ENCODE data around the gene ASIC2. TPM values are rescaled to one million over a fixed set of nuclear protein-coding genes. Genes with fewer than 3 reads are reported as not detected.

ASIC2 gene
- total and polyA plus RNA-seq, 9 of the 15 experiments (the other 6 are each of a cell fraction or from before 2014, with no cell fraction given) = not detected

DNA sequence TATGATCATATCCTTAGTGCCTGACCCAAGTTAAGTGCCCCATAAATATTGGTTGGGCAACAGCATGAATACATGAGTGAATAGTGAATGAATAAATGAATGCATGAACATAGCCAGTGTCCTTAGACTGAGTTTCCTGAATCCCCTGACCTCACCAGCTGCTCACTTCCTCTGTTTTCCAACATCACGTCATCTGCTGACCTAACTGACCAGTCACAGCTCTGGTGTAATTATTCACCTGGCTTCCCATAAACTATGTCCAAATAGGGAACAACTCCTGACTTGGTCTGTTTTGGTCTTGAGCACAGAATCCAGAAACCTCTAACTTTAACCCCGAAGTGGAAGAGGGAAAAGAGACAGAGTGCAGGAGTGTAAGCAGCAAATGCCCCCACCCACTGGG lies 83.4 kb downstream of the ASIC2 start:
- Histone ChIP-seq H3K36me3 (ENCODE audit: control insufficient read depth, insufficient read depth, low read length) (no peaks in the 10 kb centered on the region), H3K9me3 (replicated peaks; ENCODE audit: control insufficient read depth, insufficient read depth, low read depth, low read length) (no peaks in the 10 kb centered on the region), H3K4me3 (no peak overlapping the region), H3K27me3 (ENCODE audit: control insufficient read depth in 2 of 2, insufficient read depth in 2 of 2, low read length in 2 of 2) (peaks cover 2 to 17% of the 10 kb centered on the region in 2 experiments; a peak in 2 of 5 replicates), H3K4me2 (ENCODE audit: insufficient read depth, low read length) (no peak overlapping the region), H2AFZ (ENCODE audit: low read depth, low read length) (no peak overlapping the region), H3K9ac (ENCODE audit: insufficient read depth in 1 of 2, low read depth in 2 of 2, low read length in 2 of 2) (no peak overlapping the region), H3K79me2 (ENCODE audit: control insufficient read depth, insufficient read depth, low read length) (no peaks in the 10 kb centered on the region), H3K4me1 (replicated peaks in 1 of 2; ENCODE audit: control insufficient read depth in 2 of 2, insufficient read depth in 2 of 2, low read length in 2 of 2) (no peaks in the 10 kb centered on the region), H3K9me1 (ENCODE audit: control insufficient read depth, insufficient read depth, low read length) (no peaks in the 10 kb centered on the region), H4K20me1 (replicated peaks; ENCODE audit: control insufficient read depth, insufficient read depth, low read length) (0 out of 2 replicates have a peak, but pooled peaks cover 6% of the 10 kb centered on the region), H3K27ac (ENCODE audit: extremely low read depth, low read depth, low read length) (no peak overlapping the region)
- DNase-seq (ENCODE audit: extremely low read depth in 1 of 4, low spot score in 3 of 4) (no peak), ATAC-seq (no peak), FAIRE-seq (no peak)
- no TSS peak for BruUV-seq (replicated peaks)
- CTCF ChIA-PET (ENCODE audit: low intra/inter-chr PET ratio) = no interaction called here
- 0% methylated on average over 2 of the region's 2 CpGs for WGBS (ENCODE audit: insufficient coverage, low coverage, missing lambda C conversion rate)
- intact Hi-C loops (cut with micrococcal nuclease) (no loop called here), in situ Hi-C loops (cut with MboI) (no loop called here)
- POLR2A ChIA-PET = no interaction called here
- TF ChIP-seq RBM22 (IDR thresholded peaks at IDR 0.05; ENCODE audit: low read depth, low read length, poor library complexity, severe bottlenecking) (no peak), STAT5A (IDR thresholded peaks at IDR 0.05; ENCODE audit: borderline replicate concordance, low read length) (no peak), MED1 (CRISPR knock-in tag; IDR thresholded peaks at IDR 0.05; ENCODE audit: borderline replicate concordance) (no peak), ZFX (CRISPR knock-in tag; IDR thresholded peaks at IDR 0.05) (no peak), PYGO2 (tag; IDR thresholded peaks at IDR 0.05) (no peak), ZKSCAN8 (CRISPR knock-in tag; IDR thresholded peaks at IDR 0.05) (no peak), KLF10 (CRISPR knock-in tag; IDR thresholded peaks at IDR 0.05) (no peak)
- TF ChIP-seq, protein P1, sequence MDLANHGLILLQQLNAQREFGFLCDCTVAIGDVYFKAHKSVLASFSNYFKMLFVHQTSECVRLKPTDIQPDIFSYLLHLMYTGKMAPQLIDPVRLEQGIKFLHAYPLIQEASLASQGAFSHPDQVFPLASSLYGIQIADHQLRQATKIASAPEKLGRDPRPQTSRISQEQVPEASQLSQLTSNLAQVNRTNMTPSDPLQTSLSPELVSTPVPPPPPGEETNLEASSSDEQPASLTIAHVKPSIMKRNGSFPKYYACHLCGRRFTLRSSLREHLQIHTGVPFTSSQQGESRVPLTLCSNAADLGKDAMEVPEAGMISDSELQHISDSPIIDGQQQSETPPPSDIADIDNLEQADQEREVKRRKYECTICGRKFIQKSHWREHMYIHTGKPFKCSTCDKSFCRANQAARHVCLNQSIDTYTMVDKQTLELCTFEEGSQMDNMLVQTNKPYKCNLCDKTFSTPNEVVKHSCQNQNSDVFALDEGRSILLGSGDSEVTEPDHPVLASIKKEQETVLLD (IDR thresholded peaks at IDR 0.05) = no peak
- TF ChIP-seq, protein P2, sequence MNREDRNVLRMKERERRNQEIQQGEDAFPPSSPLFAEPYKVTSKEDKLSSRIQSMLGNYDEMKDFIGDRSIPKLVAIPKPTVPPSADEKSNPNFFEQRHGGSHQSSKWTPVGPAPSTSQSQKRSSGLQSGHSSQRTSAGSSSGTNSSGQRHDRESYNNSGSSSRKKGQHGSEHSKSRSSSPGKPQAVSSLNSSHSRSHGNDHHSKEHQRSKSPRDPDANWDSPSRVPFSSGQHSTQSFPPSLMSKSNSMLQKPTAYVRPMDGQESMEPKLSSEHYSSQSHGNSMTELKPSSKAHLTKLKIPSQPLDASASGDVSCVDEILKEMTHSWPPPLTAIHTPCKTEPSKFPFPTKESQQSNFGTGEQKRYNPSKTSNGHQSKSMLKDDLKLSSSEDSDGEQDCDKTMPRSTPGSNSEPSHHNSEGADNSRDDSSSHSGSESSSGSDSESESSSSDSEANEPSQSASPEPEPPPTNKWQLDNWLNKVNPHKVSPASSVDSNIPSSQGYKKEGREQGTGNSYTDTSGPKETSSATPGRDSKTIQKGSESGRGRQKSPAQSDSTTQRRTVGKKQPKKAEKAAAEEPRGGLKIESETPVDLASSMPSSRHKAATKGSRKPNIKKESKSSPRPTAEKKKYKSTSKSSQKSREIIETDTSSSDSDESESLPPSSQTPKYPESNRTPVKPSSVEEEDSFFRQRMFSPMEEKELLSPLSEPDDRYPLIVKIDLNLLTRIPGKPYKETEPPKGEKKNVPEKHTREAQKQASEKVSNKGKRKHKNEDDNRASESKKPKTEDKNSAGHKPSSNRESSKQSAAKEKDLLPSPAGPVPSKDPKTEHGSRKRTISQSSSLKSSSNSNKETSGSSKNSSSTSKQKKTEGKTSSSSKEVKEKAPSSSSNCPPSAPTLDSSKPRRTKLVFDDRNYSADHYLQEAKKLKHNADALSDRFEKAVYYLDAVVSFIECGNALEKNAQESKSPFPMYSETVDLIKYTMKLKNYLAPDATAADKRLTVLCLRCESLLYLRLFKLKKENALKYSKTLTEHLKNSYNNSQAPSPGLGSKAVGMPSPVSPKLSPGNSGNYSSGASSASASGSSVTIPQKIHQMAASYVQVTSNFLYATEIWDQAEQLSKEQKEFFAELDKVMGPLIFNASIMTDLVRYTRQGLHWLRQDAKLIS (CRISPR knock-in tag; IDR thresholded peaks at IDR 0.05) = no peak
- TF ChIP-seq, protein P3, sequence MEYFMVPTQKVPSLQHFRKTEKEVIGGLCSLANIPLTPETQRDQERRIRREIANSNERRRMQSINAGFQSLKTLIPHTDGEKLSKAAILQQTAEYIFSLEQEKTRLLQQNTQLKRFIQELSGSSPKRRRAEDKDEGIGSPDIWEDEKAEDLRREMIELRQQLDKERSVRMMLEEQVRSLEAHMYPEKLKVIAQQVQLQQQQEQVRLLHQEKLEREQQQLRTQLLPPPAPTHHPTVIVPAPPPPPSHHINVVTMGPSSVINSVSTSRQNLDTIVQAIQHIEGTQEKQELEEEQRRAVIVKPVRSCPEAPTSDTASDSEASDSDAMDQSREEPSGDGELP (CRISPR knock-in tag; IDR thresholded peaks at IDR 0.05; ENCODE audit: borderline replicate concordance) = no peak
- TF ChIP-seq, protein P4, sequence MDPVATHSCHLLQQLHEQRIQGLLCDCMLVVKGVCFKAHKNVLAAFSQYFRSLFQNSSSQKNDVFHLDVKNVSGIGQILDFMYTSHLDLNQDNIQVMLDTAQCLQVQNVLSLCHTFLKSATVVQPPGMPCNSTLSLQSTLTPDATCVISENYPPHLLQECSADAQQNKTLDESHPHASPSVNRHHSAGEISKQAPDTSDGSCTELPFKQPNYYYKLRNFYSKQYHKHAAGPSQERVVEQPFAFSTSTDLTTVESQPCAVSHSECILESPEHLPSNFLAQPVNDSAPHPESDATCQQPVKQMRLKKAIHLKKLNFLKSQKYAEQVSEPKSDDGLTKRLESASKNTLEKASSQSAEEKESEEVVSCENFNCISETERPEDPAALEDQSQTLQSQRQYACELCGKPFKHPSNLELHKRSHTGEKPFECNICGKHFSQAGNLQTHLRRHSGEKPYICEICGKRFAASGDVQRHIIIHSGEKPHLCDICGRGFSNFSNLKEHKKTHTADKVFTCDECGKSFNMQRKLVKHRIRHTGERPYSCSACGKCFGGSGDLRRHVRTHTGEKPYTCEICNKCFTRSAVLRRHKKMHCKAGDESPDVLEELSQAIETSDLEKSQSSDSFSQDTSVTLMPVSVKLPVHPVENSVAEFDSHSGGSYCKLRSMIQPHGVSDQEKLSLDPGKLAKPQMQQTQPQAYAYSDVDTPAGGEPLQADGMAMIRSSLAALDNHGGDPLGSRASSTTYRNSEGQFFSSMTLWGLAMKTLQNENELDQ (CRISPR knock-in tag; IDR thresholded peaks at IDR 0.05; ENCODE audit: borderline replicate concordance) = no peak
- TF ChIP-seq, protein P5, sequence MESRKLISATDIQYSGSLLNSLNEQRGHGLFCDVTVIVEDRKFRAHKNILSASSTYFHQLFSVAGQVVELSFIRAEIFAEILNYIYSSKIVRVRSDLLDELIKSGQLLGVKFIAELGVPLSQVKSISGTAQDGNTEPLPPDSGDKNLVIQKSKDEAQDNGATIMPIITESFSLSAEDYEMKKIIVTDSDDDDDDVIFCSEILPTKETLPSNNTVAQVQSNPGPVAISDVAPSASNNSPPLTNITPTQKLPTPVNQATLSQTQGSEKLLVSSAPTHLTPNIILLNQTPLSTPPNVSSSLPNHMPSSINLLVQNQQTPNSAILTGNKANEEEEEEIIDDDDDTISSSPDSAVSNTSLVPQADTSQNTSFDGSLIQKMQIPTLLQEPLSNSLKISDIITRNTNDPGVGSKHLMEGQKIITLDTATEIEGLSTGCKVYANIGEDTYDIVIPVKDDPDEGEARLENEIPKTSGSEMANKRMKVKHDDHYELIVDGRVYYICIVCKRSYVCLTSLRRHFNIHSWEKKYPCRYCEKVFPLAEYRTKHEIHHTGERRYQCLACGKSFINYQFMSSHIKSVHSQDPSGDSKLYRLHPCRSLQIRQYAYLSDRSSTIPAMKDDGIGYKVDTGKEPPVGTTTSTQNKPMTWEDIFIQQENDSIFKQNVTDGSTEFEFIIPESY (CRISPR knock-in tag; IDR thresholded peaks at IDR 0.05) = no peak
